Erythroblast (primary cell): ENCODE measurements around the gene ITPR2.

Source experiments
- GATA1 ChIP-seq: IDR thresholded peaks from 2 replicates; pipeline ENCODE4 v1.6.1; 2011; ENCODE audit warnings: low read depth, mild to moderate bottlenecking, control low read depth, low read length, moderate library complexity
- POLR2A ChIP-seq: IDR thresholded peaks from 2 replicates; pipeline ENCODE4 v1.6.1; 2011; ENCODE audit warnings: mild to moderate bottlenecking, low read length

DNA sequence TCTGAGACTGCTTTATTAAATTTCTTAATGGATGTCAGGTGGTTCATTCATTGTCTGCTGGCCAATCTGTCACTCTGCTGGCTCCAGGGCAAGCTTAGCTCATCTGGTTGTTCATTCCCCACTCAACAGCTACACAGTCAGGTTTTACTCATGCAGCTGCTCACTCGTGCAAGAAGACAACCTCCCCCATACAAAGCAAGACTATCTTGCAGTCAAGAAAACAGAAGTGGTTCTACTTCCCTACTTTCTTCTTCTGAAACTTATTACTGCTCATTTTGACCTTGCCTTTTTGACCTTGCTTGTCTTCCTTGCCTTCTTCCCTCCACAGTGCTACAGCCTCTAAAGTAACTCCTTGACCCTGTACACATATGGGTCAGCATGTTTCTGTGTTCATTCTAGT is 359.7 kb downstream of the ITPR2 start:
- TF ChIP-seq POLR2A (no peak), GATA1 (no peak)
